Epidermal melanocyte (primary cell): Measurements from ENCODE around the gene ESRRB.

ENCODE experiments used
- DNase-seq: peaks from one replicate; pipeline ENCODE4 v3.0.0; 2011; ENCODE audit warnings: low spot score; ENCODE audit not compliant: insufficient read length

Gene ESRRB

GRCh38 chr14:76407449-76408150, 31.7 kb downstream of the ESRRB start:
- DNase-seq = no peak

- no peak for DNase-seq
Measured at GRCh38 chr14:76408877-76409276, 32.9 kb downstream of the ESRRB start.

GRCh38 chr14:76412501-76412900, 36.6 kb downstream of the ESRRB start:
- DNase-seq = no peak

- DNase-seq = no peak
Measured at GRCh38 chr14:76413106-76413961, 37.4 kb downstream of the ESRRB start.

GRCh38 chr14:76413962-76414600, 38.1 kb downstream of the ESRRB start:
- no peak for DNase-seq

GRCh38 chr14:76419399-76419798, 43.5 kb downstream of the ESRRB start:
- DNase-seq = no peak

- no peak for DNase-seq
Measured at GRCh38 chr14:76420827-76421226, 44.9 kb downstream of the ESRRB start.

GRCh38 chr14:76421662-76422061, 45.7 kb downstream of the ESRRB start:
- DNase-seq = no peak

GRCh38 chr14:76422662-76423061, 46.7 kb downstream of the ESRRB start:
- DNase-seq = no peak

GRCh38 chr14:76423534-76423933, 47.6 kb downstream of the ESRRB start:
- no peak for DNase-seq

- DNase-seq = no peak
Measured at GRCh38 chr14:76424359-76424758, 48.4 kb downstream of the ESRRB start.

- no peak for DNase-seq
Measured at GRCh38 chr14:76426161-76426696, 50.3 kb downstream of the ESRRB start.

- DNase-seq = no peak
Measured at GRCh38 chr14:76428611-76429010, 52.7 kb downstream of the ESRRB start.

GRCh38 chr14:76430017-76430416, 54.1 kb downstream of the ESRRB start:
- DNase-seq = no peak

GRCh38 chr14:76430475-76430980, 54.6 kb downstream of the ESRRB start:
- no peak for DNase-seq

GRCh38 chr14:76431538-76431937, 55.6 kb downstream of the ESRRB start:
- DNase-seq = no peak

- no peak for DNase-seq
Measured at GRCh38 chr14:76432827-76433752, 57.2 kb downstream of the ESRRB start.

- DNase-seq = no peak
Measured at GRCh38 chr14:76434220-76434619, 58.3 kb downstream of the ESRRB start.

GRCh38 chr14:76439237-76439775, 63.4 kb downstream of the ESRRB start:
- DNase-seq = no peak

- DNase-seq = no peak
Measured at GRCh38 chr14:76446486-76446885, 70.5 kb downstream of the ESRRB start.
